Thyroid gland (tissue), 4 donors: ENCODE data around the gene RBM19.

Source experiments
- POLR2A ChIP-seq, 2 donors: fragments of 450-650 bp; IDR thresholded peaks; one replicate each; pipeline ENCODE4 v1.6.1; 2017; ENCODE audit warnings: antibody characterized with exemption in 2 of 2, mild to moderate bottlenecking in 2 of 2, moderate library complexity in 1 of 2
- TF ChIP-seq, protein P1 (sequence below), 6 experiments: fragments of 200-600 bp in 3 of 6; fragments of 450-650 bp in 3 of 6; sonication (generic) in 3 of 6; IDR thresholded peaks; one replicate each; pipeline ENCODE4 v1.5.1; 2016 to 2019; ENCODE audit warnings: antibody characterized with exemption in 6 of 6, mild to moderate bottlenecking in 2 of 6, inconsistent platforms in 1 of 6, moderate library complexity in 1 of 6

GRCh38 chr12:113973109-113973904 is 7.2 kb upstream of the RBM19 start:
- TF ChIP-seq, protein P1, sequence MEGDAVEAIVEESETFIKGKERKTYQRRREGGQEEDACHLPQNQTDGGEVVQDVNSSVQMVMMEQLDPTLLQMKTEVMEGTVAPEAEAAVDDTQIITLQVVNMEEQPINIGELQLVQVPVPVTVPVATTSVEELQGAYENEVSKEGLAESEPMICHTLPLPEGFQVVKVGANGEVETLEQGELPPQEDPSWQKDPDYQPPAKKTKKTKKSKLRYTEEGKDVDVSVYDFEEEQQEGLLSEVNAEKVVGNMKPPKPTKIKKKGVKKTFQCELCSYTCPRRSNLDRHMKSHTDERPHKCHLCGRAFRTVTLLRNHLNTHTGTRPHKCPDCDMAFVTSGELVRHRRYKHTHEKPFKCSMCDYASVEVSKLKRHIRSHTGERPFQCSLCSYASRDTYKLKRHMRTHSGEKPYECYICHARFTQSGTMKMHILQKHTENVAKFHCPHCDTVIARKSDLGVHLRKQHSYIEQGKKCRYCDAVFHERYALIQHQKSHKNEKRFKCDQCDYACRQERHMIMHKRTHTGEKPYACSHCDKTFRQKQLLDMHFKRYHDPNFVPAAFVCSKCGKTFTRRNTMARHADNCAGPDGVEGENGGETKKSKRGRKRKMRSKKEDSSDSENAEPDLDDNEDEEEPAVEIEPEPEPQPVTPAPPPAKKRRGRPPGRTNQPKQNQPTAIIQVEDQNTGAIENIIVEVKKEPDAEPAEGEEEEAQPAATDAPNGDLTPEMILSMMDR (IDR thresholded peaks at IDR 0.05), result no peak
- no peak for TF ChIP-seq POLR2A (IDR thresholded peaks at IDR 0.05)
